B cell (primary cell): Measurements from ENCODE around the gene C4BPB.

ENCODE experiments used
- CTCF ChIP-seq: fragments of 200-600 bp; IDR thresholded peaks from one replicate; pipeline ENCODE4 v1.8.0; 2022; ENCODE audit warnings: antibody characterized with exemption, mild to moderate bottlenecking
- EZH2 ChIP-seq: IDR thresholded peaks from 2 replicates; pipeline ENCODE4 v1.6.1; 2012; ENCODE audit warnings: borderline replicate concordance, low read depth, mild to moderate bottlenecking, moderate library complexity, low read length; ENCODE audit not compliant: insufficient read depth, poor library complexity, severe bottlenecking

- no peak for TF ChIP-seq CTCF
- TF ChIP-seq EZH2 = no peak
Observed at GRCh38 chr1:207145401-207146058, 56.9 kb downstream of the C4BPB start.
